ENCODE measurements around the gene SPATA31D3.
"Not testable (repeated sequence)": the region's sequence is repeated elsewhere in the genome, so short reads cannot be mapped to it uniquely, and the experiment has no call there.

SPATA31D3 gene

DNA sequence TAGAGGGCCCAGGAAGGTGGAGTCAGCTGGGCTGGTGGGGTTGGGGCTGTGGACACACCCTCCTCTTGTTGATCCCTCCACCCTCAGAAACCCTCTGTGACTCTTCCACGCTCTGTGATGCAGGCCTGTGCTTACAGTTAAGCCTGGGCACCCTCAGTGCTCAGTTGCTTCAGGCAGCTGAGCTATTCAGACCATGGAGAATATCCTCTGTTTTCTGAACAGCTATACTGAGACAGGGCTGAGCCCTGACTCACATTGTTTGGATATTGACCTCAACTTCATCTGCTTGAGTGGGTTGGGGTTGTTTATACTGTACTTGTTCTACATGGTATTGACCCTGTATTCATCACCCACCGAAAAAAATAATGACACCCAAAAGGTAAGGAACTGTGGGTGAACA lies at the start of gene SPATA31D3:
Gene SPATA31D3, plus strand, starts transcription at position 108 of the 400 bp plus-strand sequence. Its CDS starts 86 bp downstream, at position 194.
- DNase-seq (ENCODE audit: low read depth): not testable (repeated sequence)

DNA sequence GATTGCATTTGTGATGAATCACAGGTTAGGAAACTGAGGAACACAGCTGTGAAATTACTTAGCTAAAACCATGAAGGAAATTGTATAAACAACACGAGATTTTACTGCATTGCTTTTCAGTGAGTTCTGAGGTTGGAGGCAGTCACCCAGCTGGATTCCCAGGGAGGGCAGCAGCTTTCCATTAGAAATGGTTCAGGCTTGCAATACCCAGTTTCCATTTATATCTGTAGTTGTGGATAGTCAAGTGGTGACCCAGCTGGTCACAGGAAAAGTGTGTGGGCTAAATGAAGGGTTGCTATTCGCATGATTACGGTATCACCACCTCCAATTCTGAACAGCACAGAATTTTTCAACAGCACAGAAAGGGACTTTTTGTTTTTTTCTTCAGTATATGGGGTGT lies 49.4 kb upstream of the SPATA31D3 start:
- DNase-seq (ENCODE audit: low read depth): no peak

DNA sequence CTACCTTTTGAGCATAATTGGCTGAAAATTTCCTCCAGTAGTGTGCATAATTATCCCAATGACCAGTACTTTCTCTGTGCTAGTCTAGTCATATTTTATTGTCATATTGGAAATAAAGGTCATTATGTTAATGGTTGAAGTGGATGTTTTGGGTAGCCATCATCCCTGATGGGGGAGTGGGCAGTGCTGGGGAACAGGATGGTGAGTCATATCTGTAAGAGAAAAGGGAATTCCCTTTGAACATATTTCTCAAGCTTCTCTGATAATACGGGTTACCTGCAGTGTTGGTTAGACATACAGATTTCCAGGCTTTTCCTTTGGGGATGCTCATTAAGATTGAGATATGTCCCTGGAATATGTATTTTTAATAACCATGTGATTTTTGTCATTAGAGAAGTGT lies 48.4 kb upstream of the SPATA31D3 start:
- DNase-seq (ENCODE audit: low read depth): no peak

DNA sequence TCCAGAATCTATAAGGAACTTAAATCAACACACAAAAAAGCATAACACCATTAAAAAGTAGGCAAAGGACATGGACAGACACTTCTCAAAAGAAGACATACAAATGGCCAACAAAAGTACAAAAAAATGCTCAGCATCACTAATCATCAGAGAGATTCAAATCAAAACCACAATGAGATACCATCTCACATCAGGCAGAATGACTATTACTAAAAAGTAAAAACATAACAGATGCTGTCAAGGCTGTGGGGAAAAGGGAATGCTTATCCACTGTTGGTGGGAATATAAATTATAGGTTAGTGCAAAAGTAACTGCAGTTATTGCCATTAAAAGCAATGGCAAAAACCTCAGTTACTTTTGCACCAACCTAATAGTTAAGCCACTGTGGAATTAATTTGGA lies 47.2 kb upstream of the SPATA31D3 start:
- no peak for DNase-seq (ENCODE audit: low read depth)

DNA sequence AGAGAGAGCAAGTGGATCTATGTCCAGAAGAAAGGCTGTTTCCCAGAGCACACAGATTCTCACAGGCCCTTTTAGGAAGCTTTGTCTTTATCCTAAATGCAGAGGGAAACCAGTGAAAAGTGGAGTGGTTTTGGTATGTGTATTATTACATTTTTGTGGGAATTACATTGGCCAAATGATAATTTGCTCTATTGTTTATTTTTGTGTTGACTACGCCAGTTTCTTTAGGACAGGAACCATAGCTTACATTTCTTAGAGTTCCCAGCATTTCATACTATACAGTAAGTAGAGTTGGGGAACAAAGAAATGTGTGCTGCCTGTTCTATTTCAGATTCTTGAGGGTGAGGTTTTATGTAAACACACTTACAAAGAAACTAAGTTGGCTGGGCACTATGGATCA lies 44.4 kb upstream of the SPATA31D3 start:
- no peak for DNase-seq (ENCODE audit: low read depth)

DNA sequence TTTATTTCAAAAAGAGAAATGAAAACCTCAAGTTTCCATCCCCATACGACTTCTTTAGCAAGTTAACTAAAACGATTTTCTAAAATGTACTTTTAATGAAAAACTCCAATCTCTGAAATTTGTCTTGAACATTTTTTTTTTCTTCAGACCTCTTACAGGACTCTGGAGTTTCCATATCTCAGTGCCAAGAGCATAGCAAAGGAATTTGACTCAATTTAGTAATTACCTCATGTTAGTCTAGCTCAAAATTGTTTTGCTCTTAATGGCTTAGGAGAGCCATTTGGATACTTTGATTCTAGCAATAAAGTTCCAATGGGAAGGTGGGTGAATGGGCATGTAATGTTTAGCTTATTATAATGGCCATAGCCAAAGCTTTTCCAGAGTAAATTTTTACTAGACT lies 41.1 kb upstream of the SPATA31D3 start:
- no peak for DNase-seq (ENCODE audit: low read depth)

DNA sequence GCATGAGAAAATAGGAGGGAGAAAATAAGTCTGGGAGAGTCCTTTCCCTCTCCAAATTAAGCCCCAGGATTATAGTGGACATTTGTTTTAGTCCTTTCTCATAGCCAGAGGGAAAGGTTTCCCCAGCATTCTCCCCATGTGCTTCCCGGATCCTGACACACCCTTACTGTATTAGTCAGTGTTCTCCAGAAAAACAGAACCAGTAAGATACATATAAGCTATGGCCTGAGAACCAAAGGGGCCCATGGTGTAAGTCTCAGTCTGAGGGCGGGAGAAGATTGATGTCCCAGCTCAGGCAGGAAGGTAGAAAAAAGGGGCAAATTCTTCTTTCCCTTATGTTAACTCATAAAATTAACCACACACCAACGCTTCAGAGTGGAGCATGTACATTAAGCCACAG lies 40.7 kb upstream of the SPATA31D3 start:
- DNase-seq (ENCODE audit: low read depth): no peak

DNA sequence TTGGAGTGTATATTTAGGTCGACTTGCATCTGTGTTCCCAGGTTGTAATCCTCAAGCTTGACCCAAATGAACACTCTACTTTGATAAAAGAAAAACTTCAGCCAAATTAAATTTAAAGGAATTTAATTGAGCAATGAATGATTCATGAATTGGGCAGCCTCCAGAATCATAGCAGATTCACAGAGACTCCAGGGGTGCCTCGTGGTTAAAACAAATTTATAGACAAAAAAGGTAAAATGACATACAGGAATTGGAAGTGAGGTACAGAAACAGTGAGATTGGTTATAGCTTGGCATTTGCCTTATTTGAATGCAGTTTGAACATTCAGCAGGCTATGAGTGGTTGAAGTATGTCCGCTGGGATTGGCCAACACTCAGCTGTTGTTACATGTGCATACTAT lies 36.6 kb upstream of the SPATA31D3 start:
- no peak for DNase-seq (ENCODE audit: low read depth)

DNA sequence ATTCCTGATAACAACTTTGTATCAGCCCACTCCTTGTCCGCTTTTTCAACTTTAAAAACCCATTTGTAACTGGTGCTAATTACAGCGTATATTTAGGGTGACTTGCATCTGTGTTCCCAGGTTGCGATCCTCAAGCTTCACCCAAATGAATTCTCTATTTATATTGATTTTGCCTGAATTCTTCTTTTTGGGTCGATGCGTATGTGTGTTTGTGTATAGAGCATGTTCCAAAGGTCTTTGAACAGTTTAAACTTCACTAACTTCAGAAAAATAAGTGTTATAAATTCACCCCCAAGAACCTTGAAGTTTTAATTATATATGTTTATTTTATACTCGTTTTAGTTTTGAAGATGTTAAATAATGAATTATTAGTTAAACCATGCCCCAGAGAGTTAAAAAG lies 31.2 kb upstream of the SPATA31D3 start:
- no peak for DNase-seq (ENCODE audit: low read depth)

DNA sequence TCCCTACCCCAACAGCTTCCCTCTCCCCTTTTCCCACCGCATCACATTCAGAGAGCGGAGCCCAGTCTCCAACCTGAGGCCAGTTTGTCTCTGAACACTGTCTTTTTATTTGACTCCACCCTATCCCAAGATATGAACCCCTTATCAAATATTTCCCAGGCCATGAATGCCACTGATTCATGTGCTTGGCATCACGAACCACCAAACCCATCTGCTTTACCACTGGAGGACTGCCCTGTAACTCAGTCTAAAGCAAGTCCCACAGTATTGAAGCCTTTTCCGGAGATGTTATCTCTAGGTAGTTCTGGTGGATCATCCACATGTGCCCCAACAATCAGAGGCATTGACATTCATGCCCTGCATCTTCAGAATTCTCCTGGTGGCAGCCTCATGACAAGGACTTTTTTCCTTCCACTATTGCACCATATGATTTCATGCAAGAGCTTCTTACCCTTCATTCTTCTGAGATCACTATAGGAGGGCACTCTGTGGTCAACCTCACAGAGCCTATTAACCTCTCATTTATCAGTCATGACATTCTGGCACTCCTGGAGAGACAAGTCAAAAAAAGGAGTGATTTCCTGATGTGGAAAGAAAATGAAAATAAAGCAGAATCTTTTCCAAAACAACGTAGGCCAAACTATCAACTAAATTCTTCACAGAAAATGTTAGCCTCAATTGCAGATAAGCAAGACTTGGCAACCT lies 27.3 kb upstream of the SPATA31D3 start:
- DNase-seq (ENCODE audit: low read depth): no peak

DNA sequence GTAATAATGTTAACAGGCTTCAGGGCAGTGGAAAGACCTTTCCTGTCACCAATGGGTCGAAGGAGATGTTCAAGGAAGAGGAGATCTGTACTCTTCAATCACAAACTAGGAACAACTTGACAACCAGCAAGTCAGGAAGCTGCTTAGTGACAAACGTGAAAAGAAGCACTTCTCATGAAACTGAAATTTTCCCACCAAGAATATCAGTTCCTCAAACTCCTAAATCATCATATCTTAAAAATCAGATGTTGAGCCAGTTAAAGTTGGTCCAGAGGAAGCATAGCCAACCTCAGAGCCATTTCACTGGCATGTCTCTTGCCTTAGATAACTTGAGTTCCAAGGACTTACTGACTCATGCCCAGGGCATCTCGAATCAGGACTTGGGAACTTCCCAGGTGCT lies 24.8 kb upstream of the SPATA31D3 start:
- DNase-seq (ENCODE audit: low read depth): not testable (repeated sequence)

DNA sequence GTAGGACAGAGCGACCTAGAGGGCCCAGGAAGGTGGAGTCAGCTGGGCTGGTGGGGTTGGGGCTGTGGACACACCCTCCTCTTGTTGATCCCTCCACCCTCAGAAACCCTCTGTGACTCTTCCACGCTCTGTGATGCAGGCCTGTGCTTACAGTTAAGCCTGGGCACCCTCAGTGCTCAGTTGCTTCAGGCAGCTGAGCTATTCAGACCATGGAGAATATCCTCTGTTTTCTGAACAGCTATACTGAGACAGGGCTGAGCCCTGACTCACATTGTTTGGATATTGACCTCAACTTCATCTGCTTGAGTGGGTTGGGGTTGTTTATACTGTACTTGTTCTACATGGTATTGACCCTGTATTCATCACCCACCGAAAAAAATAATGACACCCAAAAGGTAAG lies 15.0 kb upstream of the SPATA31D3 start, which contains the start of gene SPATA31D4:
Gene SPATA31D4, plus strand, starts transcription at position 124 of the 400 bp plus-strand sequence. Its CDS starts 86 bp downstream, at position 210.
- DNase-seq (ENCODE audit: low read depth): not testable (repeated sequence)

DNA sequence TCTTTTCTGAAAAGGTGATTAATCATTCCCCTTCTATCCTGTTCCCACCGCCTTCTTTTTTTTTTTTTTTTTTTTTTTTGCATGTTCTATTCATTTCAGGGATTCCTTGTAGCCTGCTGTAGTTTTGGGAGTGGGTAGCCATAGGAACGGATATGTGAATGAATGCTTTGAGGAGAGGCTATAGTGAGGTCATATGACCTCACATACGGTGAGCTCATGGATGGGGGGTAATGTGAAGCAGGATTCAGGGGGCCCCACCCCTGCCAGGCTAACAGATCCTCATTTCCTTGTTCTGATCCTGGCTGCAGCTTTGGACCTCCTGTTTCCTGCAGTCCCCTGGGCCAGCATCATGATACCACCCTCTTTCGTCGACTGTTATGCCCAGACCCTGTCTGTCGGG lies 13.2 kb upstream of the SPATA31D3 start:
- DNase-seq (ENCODE audit: low read depth): not testable (repeated sequence)

DNA sequence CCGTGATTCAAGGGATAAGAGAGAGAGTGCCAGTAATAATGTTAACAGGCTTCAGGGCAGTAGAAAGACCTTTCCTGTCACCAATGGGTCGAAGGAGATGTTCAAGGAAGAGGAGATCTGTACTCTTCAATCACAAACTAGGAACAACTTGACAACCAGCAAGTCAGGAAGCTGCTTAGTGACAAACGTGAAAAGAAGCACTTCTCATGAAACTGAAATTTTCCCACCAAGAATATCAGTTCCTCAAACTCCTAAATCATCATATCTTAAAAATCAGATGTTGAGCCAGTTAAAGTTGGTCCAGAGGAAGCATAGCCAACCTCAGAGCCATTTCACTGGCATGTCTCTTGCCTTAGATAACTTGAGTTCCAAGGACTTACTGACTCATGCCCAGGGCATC lies 9.8 kb upstream of the SPATA31D3 start:
- DNase-seq (ENCODE audit: low read depth): not testable (repeated sequence)

DNA sequence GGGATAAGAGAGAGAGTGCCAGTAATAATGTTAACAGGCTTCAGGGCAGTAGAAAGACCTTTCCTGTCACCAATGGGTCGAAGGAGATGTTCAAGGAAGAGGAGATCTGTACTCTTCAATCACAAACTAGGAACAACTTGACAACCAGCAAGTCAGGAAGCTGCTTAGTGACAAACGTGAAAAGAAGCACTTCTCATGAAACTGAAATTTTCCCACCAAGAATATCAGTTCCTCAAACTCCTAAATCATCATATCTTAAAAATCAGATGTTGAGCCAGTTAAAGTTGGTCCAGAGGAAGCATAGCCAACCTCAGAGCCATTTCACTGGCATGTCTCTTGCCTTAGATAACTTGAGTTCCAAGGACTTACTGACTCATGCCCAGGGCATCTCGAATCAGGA lies 5.3 kb downstream of the SPATA31D3 start:
- not testable (repeated sequence) for DNase-seq (ENCODE audit: low read depth)

DNA sequence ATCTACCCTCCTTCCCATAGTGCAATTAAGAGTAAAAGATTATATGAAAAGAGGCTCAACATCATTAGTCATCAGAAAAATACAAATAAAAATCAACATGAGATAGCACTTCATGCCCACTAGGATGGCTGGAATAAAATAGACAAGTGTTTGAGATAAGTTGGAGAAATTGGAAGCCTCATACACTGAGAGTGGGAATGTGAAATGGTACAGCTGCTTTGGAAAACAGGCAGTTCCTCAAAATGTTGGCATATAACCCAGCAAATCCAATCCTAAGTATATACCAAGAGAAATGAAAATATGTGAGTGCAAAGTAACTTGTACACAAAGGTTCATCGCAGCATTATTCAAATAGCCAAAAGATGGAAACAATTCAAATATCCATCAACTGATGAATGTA lies 9.8 kb downstream of the SPATA31D3 start:
- no peak for DNase-seq (ENCODE audit: low read depth)

DNA sequence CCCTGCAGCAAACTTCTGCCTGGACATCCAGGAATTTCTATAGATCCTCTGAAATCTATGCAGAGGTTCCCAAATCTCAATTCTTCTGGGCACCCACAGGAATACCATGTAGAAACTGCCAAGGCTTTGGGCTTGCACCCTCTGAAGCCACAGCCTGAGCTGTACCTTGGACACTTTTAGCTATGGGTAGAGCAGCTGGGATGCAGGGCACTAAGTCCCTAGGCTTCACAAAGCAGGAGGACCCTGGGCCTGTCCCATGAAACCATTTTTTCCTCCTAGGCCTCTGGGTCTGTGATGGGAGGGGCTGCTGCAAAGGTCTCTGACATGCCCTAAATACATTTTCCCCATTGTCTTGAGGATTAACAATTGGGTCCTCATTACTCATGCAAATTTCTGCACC lies 12.3 kb downstream of the SPATA31D3 start:
- no peak for DNase-seq (ENCODE audit: low read depth)

DNA sequence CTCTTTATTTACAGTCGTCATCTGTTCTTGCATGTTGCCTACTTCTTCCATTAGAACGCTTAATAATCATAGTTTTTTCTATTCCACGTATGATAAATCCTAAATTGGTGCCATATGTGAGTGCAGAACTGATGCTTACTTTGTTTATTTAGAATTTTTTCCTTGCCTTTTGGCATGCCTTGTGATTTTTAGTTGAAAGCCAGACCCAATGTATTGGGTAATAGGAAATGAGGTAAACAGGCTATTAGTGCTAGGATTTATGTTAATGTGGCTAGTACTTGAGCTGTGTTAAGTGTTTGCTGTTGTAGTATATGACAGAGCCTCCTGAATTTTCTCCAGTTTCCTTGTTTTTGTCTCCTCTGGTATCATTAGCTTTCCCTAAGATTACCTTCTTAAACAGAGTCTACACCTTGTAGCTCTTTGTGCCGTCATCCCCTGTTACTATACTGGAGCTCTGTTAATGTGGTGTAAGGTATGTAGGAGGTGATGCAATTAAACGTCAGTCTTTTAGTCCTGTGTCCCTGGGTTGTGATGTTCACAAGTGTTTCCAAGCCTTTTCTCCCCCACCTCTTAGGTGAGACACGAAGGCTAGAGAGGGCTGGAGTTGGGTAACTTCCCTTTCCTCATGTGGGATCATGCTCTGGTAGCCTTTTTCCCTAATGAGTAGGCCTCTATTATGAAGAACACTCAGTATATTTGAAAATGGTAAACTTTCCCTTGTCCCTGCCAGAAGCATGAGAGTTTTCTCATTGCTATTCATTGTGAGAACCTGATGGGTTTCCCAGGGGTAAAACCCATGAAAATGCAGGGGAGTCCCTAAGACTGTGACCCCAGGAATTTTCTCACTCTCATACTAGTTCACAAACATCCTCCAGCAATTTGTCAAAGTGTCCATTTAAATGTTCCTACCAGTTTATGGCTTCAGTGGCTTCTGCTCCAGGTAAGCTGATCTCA lies 21.2 kb downstream of the SPATA31D3 start:
- DNase-seq (ENCODE audit: low read depth): no peak

DNA sequence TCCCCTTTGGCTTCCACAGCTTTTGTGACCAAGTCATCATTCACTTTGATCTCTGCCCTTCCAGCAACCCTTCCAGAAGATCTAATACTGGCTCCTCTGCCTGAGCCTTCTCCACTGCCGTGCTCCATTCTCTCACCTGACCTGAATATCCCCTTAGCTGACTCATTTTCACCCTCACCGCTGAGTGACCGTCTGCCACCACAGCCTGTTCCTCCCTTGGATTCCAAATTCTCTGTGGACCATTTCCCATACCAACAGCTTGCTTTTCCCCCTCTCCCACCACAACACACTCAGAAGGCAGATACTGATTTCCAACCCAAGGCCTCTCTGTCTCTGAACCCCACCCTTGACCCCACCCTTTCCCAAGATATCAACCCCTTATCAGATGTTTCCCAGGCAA lies 24.7 kb downstream of the SPATA31D3 start:
- no peak for DNase-seq (ENCODE audit: low read depth)

DNA sequence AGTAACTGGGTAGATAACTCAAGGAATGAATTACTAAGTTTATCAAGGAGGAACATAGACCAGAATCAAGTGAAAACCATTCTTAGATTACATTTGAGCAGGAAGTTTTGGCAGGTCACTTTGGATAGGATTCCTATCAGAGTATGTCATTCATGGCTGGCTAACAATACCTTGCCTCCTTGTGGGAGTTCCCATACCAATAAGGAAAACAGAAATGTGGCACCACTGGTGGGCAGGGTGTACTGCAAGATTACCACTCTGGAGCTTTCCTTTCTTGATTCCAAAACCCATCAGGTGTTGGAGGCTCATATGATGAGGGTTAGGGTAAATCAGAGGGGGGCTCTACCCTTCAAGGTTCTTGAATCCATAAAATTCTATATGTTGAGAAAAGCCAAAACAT lies 26.7 kb downstream of the SPATA31D3 start:
- DNase-seq (ENCODE audit: low read depth): no peak

DNA sequence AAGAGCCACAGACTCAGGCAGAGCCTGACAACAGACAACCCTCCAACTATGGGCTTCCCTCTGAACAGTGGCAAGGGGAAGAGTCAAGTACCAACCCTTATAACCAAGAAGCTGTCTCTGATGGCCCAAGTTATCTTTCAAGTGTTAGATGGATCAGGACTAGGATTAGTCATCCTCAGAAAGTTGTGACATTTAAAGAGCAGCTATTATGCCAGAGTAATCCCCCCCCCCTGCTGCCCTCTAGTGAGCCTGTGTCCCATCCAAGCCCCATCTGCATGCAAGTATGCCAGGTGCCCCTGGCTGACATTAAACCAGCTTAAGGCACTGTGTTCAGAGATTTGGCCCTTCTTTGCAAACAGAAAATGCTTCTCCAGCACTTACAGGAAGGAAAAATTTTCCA lies 28.4 kb downstream of the SPATA31D3 start:
- no peak for DNase-seq (ENCODE audit: low read depth)

DNA sequence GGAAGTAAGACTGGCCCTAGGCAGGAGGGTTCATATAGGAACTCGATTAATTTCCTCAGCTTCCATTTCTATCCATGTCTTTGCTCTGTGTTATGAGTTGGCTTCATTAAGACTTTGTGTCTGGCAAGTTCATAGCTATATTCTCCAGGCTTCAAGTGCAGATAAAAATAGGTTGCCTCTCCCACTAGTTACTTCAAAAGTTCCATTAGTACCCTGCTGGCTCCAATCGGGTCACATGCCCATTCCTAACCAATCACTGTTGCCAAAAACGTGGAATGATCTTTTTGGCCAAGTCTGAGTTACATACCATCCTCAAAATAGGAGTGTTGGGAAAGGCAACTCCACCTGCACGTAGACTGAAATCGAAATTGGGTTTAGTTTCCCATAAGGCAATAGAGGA lies 31.5 kb downstream of the SPATA31D3 start:
- no peak for DNase-seq (ENCODE audit: low read depth)

DNA sequence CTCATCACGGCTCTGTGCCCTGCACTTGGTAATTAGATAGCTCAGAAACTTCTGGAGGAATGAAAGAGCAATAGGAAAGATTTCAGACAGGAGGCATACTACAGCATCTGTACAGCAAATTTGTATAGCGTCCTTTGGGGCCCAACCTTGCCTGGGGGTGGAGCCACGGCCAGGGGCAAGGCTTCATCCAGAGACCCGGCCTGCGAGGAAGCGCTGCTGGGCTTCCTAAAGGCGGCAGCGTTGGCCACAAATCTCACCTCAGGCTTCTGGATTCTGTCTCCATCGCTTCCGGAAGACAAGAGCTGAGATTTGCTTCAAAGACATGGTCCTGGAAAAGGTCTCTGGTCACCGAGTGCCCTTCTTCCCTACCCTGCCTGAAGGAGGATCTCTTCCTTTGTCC lies 33.1 kb downstream of the SPATA31D3 start:
- DNase-seq (ENCODE audit: low read depth): no peak
